Liver (tissue), 10 donors: ENCODE measurements around the gene AP5Z1. TPM values are rescaled to one million over a fixed set of nuclear protein-coding genes. Genes with fewer than 3 reads are reported as not detected.

Experiments
- DNase-seq: peaks from one replicate; pipeline ENCODE4 v3.0.0-alpha.2; 2017; ENCODE audit warnings: low spot score
- H3K27ac ChIP-seq, 2 donors: one replicate each; pipeline ENCODE4 v1.7.0; 2013; ENCODE audit warnings: inconsistent platforms in 2 of 2, low read length in 2 of 2, control low read depth in 1 of 2, low read depth in 1 of 2, mild to moderate bottlenecking in 1 of 2
- H3K27me3 ChIP-seq, 4 donors: one replicate each; pipeline versions ENCODE4 v1.6.1 to v1.7.0; 2013; ENCODE audit warnings: low read length in 3 of 4, inconsistent platforms in 1 of 4, mild to moderate bottlenecking in 1 of 4, moderate library complexity in 1 of 4; ENCODE audit not compliant: control insufficient read depth in 4 of 4, insufficient read depth in 4 of 4
- H3K36me3 ChIP-seq, 4 donors: one replicate each; pipeline versions ENCODE4 v1.6.1 to v1.7.0; 2013; ENCODE audit warnings: low read length in 3 of 4, mild to moderate bottlenecking in 3 of 4, low read depth in 1 of 4, moderate library complexity in 1 of 4; ENCODE audit not compliant: control insufficient read depth in 4 of 4, insufficient read depth in 3 of 4
- H3K4me1 ChIP-seq, 4 donors: one replicate each; pipeline versions ENCODE4 v1.6.1 to v1.7.0; 2013; ENCODE audit warnings: low read length in 3 of 4, mild to moderate bottlenecking in 3 of 4, moderate library complexity in 1 of 4; ENCODE audit not compliant: control insufficient read depth in 4 of 4, insufficient read depth in 4 of 4
- H3K4me3 ChIP-seq, 3 donors: one replicate each; pipeline versions ENCODE4 v1.6.1 to v1.7.0; 2013; ENCODE audit warnings: low read length in 3 of 3, control low read depth in 1 of 3, low read depth in 1 of 3, mild to moderate bottlenecking in 1 of 3
- H3K9ac ChIP-seq, 2 donors: one replicate each; pipeline ENCODE4 v1.7.0; 2013; ENCODE audit warnings: low read length in 2 of 2, mild to moderate bottlenecking in 2 of 2, moderate library complexity in 2 of 2, control low read depth in 1 of 2, low read depth in 1 of 2
- H3K9me3 ChIP-seq, 4 donors: one replicate each; pipeline versions ENCODE4 v1.6.1 to v1.7.0; 2013; ENCODE audit warnings: low read length in 3 of 4; ENCODE audit not compliant: control insufficient read depth in 4 of 4
- EGR1 ChIP-seq, 2 donors: IDR thresholded peaks; 2 replicates each; pipeline ENCODE4 v1.6.1; 2016 to 2018; ENCODE audit warnings: antibody characterized with exemption in 2 of 2, low read depth in 2 of 2
- FOXA2 ChIP-seq: IDR thresholded peaks from 2 replicates; pipeline ENCODE4 v1.6.1; 2016; ENCODE audit warnings: antibody characterized with exemption
- HNF4G ChIP-seq: IDR thresholded peaks from 2 replicates; pipeline ENCODE4 v1.6.1; 2016; ENCODE audit warnings: antibody characterized with exemption
- RXRA ChIP-seq, 2 donors: IDR thresholded peaks; 2 replicates each; pipeline ENCODE4 v1.6.1; 2017 to 2018; ENCODE audit warnings: antibody characterized with exemption in 2 of 2, mild to moderate bottlenecking in 1 of 2
- YY1 ChIP-seq: IDR thresholded peaks from 2 replicates; pipeline ENCODE4 v1.6.1; 2016; ENCODE audit warnings: antibody characterized with exemption, mild to moderate bottlenecking
- WGBS: extraction: QIAGEN DNeasy Blood & Tissue Kit; methylation state at CpG from one replicate; pipeline ENCODE4 v1.1.7; 2013; 5-methylcytosine and 5-hydroxymethylcytosine counted together
- polyA plus RNA-seq, 2 donors: library from polyadenylated mRNA; stranded (reverse) in 1 of 2; unstranded in 1 of 2; fragments of 200-250 nt in 1 of 2; fragments of >200 nt in 1 of 2; fragmentation: Nextera tagmentation in 1 of 2; extraction: Ambion mirVana in 1 of 2; gene quantifications; one replicate each; pipeline versions ENCODE4 v1.2.1 to v1.2.3, GENCODE V29; 2013 to 2015
- small RNA-seq: library from RNA; depleted of rRNA; stranded (forward); fragments of <200 nt; gene quantifications from one replicate; pipeline ENCODE3, GENCODE V24; 2014
- total RNA-seq, 2 donors: library from RNA; depleted of rRNA; stranded (reverse); fragments of >200 nt; gene quantifications; one replicate each; pipeline ENCODE4 v1.2.3, GENCODE V29; 2014
- donor health status: healthy.
- donor health status: healthy.
- donor health status: healthy.
- donor health status: healthy.
- donor health status: healthy.

AP5Z1 gene
- total and polyA plus RNA-seq, 4 donors, result 10.2 to 16.0 (median 14.2) TPM

GRCh38 chr7:4840079-4840501 is 64.7 kb downstream of the AP5Z1 start:
- no peaks in the 10 kb centered on the region for H3K9me3 ChIP-seq
- no peaks in the 10 kb centered on the region for H3K27me3 ChIP-seq
- 90% methylated on average over 16 of the region's 16 CpGs for WGBS
- no peak for TF ChIP-seq FOXA2
- no peak for TF ChIP-seq HNF4G
- no peak for TF ChIP-seq YY1
- no peak for TF ChIP-seq EGR1 (IDR thresholded peaks at IDR 0.05; ENCODE audit: low read depth in 2 of 2)
- TF ChIP-seq RXRA (IDR thresholded peaks at IDR 0.05), result no peak
- DNase-seq, result no peak
- H3K4me1 ChIP-seq, result no peaks in the 10 kb centered on the region
- H3K27ac ChIP-seq, result no peak overlapping the region
- no peak overlapping the region for H3K4me3 ChIP-seq
- no peak overlapping the region for H3K9ac ChIP-seq
- H3K36me3 ChIP-seq, result no peaks in the 10 kb centered on the region

Small RNA genes lying within 50 kb of the gene (small RNA-seq; reads per million reads assigned to genes)
- not detected for gene MIR4656
- gene RF00019, result not detected

Other genes starting within 250 kb of the AP5Z1 start
- gene FOXK1, start 93.3 kb upstream of the AP5Z1 start, total RNA-seq, result 1 to 10 TPM; 7.5 to 8.5 TPM
- 1 to 10 TPM; 1.2 to 1.3 TPM for gene FOXK1, start 93.3 kb upstream of the AP5Z1 start, polyA plus RNA-seq
- under 1 TPM; 0.05 to 0.08 TPM for gene PAPOLB, start 86.4 kb downstream of the AP5Z1 start, total RNA-seq
- gene PAPOLB, start 86.4 kb downstream of the AP5Z1 start, polyA plus RNA-seq, result not detected
- under 1 TPM; 0.14 to 0.25 TPM for gene RADIL, start 108.1 kb downstream of the AP5Z1 start, total RNA-seq
- under 1 TPM in 1 of 2 donors, not detected in 1; 0.21 TPM for gene RADIL, start 108.1 kb downstream of the AP5Z1 start, polyA plus RNA-seq
- not detected for gene MMD2, start 183.6 kb downstream of the AP5Z1 start, total RNA-seq
- gene MMD2, start 183.6 kb downstream of the AP5Z1 start, polyA plus RNA-seq, result not detected